Globus pallidus (tissue), 1 donor: ENCODE measurements around the gene TXLNB.
"Not testable (repeated sequence)": the region's sequence is repeated elsewhere in the genome, so short reads cannot be mapped to it uniquely, and the experiment has no call there.

Experiments
- DNase-seq: peaks from one replicate; pipeline ENCODE4 v3.0.0-alpha.2; 2015; ENCODE audit warnings: low spot score

The TXLNB gene

GRCh38 chr6:139235661-139236060, 56.1 kb downstream of the TXLNB start:
- DNase-seq: no peak

GRCh38 chr6:139234193-139234592, 57.6 kb downstream of the TXLNB start:
- DNase-seq: not testable (repeated sequence)

- no peak for DNase-seq
Observed at GRCh38 chr6:139231206-139231605, 60.6 kb downstream of the TXLNB start.

- DNase-seq: no peak
Observed at GRCh38 chr6:139230391-139230840, 61.4 kb downstream of the TXLNB start.

- not testable (repeated sequence) for DNase-seq
Observed at GRCh38 chr6:139228387-139228786, 63.4 kb downstream of the TXLNB start.

- no peak for DNase-seq
Observed at GRCh38 chr6:139219746-139220145, 72.1 kb downstream of the TXLNB start.

- DNase-seq: peak; percentile 85
Observed at GRCh38 chr6:139219271-139219729, 72.5 kb downstream of the TXLNB start.

- not testable (repeated sequence) for DNase-seq
Observed at GRCh38 chr6:139212460-139212859, 79.3 kb downstream of the TXLNB start.

- not testable (repeated sequence) for DNase-seq
Observed at GRCh38 chr6:139210766-139211165, 81.0 kb downstream of the TXLNB start.

- no peak for DNase-seq
Observed at GRCh38 chr6:139205843-139206242, 86.0 kb downstream of the TXLNB start.

GRCh38 chr6:139204978-139205377, 86.8 kb downstream of the TXLNB start:
- DNase-seq: no peak

- DNase-seq: no peak
Observed at GRCh38 chr6:139201378-139201777, 90.4 kb downstream of the TXLNB start.

GRCh38 chr6:139198529-139199288, 93.1 kb downstream of the TXLNB start:
- DNase-seq: no peak

- DNase-seq: no peak
Observed at GRCh38 chr6:139194740-139195139, 97.1 kb downstream of the TXLNB start.
